GM18511 (cell line): ENCODE measurements around the gene DIS3L2.

ENCODE experiments used
- ATAC-seq: cut with Tn5 transposase; IDR thresholded peaks from one replicate; pipeline ENCODE4 v1.9.1; 2021; ENCODE audit warnings: mild to moderate bottlenecking, moderate library complexity; ENCODE audit not compliant: unreplicated experiment

DIS3L2 gene

GRCh38 chr2:231955758-231956472 is 5.6 kb upstream of the DIS3L2 start:
- ATAC-seq = no peak

- ATAC-seq = no peak
These were observed 3.4 kb upstream of the DIS3L2 start for GRCh38 chr2:231957913-231958763.

- ATAC-seq = peak; percentile 44
These were observed 634 bp upstream of the DIS3L2 start for GRCh38 chr2:231960810-231961348.

GRCh38 chr2:231965102-231965501 is 3.6 kb downstream of the DIS3L2 start:
- no peak for ATAC-seq

- no peak for ATAC-seq
These were observed 5.4 kb downstream of the DIS3L2 start for GRCh38 chr2:231966886-231967285.

GRCh38 chr2:231968820-231969219 is 7.3 kb downstream of the DIS3L2 start:
- ATAC-seq = no peak

- ATAC-seq = no peak
These were observed 8.9 kb downstream of the DIS3L2 start for GRCh38 chr2:231970461-231970860.

- ATAC-seq = no peak
These were observed 13.5 kb downstream of the DIS3L2 start for GRCh38 chr2:231975001-231975400.

- no peak for ATAC-seq
These were observed 15.9 kb downstream of the DIS3L2 start for GRCh38 chr2:231977430-231977829.

- ATAC-seq = no peak
These were observed 23.5 kb downstream of the DIS3L2 start for GRCh38 chr2:231984992-231985391.

- ATAC-seq = no peak
These were observed 24.3 kb downstream of the DIS3L2 start for GRCh38 chr2:231985823-231986261.

GRCh38 chr2:231987124-231987727 is 25.7 kb downstream of the DIS3L2 start:
- ATAC-seq = no peak

- no peak for ATAC-seq
These were observed 26.8 kb downstream of the DIS3L2 start for GRCh38 chr2:231988179-231988866.

- no peak for ATAC-seq
These were observed 30.2 kb downstream of the DIS3L2 start for GRCh38 chr2:231991664-231992063.

GRCh38 chr2:231992888-231993287 is 31.4 kb downstream of the DIS3L2 start:
- ATAC-seq = no peak

GRCh38 chr2:231996797-231997540 is 35.5 kb downstream of the DIS3L2 start:
- ATAC-seq = no peak

- no peak for ATAC-seq
These were observed 36.5 kb downstream of the DIS3L2 start for GRCh38 chr2:231998046-231998445.

- no peak for ATAC-seq
These were observed 38.9 kb downstream of the DIS3L2 start for GRCh38 chr2:232000439-232000838.

GRCh38 chr2:232001073-232001472 is 39.6 kb downstream of the DIS3L2 start:
- no peak for ATAC-seq

- no peak for ATAC-seq
These were observed 44.7 kb downstream of the DIS3L2 start for GRCh38 chr2:232006253-232006652.
